Stimulated activated naive B cell treated with anti-CD40 and anti-IgM and Interleukin-4, amounts not matched to agents 10 μg/mL and 1 μg/mL and 100 μg/mL, for 72 hours (primary cell): ENCODE results near the gene ADSL.
A peak's percentile ranks its signal among the peaks of the same experiment; 100 is the strongest.

Experiments used
- ATAC-seq, 2 donors: fragments of 150-1000 bp; cut with Tn5 transposase; replicated peaks; 2 replicates each; pipeline ENCODE4 v1.10.0; 2021; ENCODE audit warnings: moderate library complexity in 1 of 2
- DNase-seq: peaks from one replicate; pipeline ENCODE4 v3.0.0; 2021
- H3K27ac Mint-ChIP-seq: one replicate; pipeline ENCODE4 v1.8.0; 2022; ENCODE audit warnings: mild to moderate bottlenecking, mixed read lengths
- H3K27me3 Mint-ChIP-seq, 2 donors: one replicate each; pipeline ENCODE4 v1.8.0; 2022; ENCODE audit warnings: mixed read lengths in 2 of 2
- H3K36me3 Mint-ChIP-seq, 2 donors: one replicate each; pipeline ENCODE4 v1.8.0; 2022; ENCODE audit warnings: mixed read lengths in 2 of 2, mild to moderate bottlenecking in 1 of 2
- H3K4me1 Mint-ChIP-seq, 2 donors: one replicate each; pipeline ENCODE4 v1.8.0; 2022; ENCODE audit warnings: mixed read lengths in 2 of 2, mild to moderate bottlenecking in 1 of 2
- H3K4me3 Mint-ChIP-seq, 2 donors: one replicate each; pipeline ENCODE4 v1.8.0; 2022; ENCODE audit warnings: mild to moderate bottlenecking in 2 of 2, mixed read lengths in 2 of 2, moderate library complexity in 1 of 2
- H3K9me3 Mint-ChIP-seq, 2 donors: one replicate each; pipeline ENCODE4 v1.8.0; 2022; ENCODE audit warnings: mixed read lengths in 2 of 2, mild to moderate bottlenecking in 1 of 2

ADSL gene

GRCh38 chr22:40334899-40335298, 11.4 kb upstream of the ADSL start:
- peak overlapping the region in 1 of 2 donors; percentile 52 for H3K4me3 Mint-ChIP-seq

GRCh38 chr22:40335358-40335757, 10.9 kb upstream of the ADSL start:
- no peak for ATAC-seq
- no peak overlapping the region for H3K4me3 Mint-ChIP-seq
- H3K9me3 Mint-ChIP-seq = no peaks in the 10 kb centered on the region
- no peaks in the 10 kb centered on the region for H3K27me3 Mint-ChIP-seq
- H3K4me1 Mint-ChIP-seq = peaks cover 30 to 43% of the 10 kb centered on the region in 2 donors
- peak overlapping the region; percentile 66 for H3K27ac Mint-ChIP-seq
- DNase-seq = no peak
- peaks cover 17 to 37% of the 10 kb centered on the region in 2 donors for H3K36me3 Mint-ChIP-seq

More at GRCh38 chr22:40334899-40335298, 11.4 kb upstream of the ADSL start:
- H3K36me3 Mint-ChIP-seq = peaks cover 21 to 41% of the 10 kb centered on the region in 2 donors
- peaks cover 32 to 48% of the 10 kb centered on the region in 2 donors for H3K4me1 Mint-ChIP-seq
- H3K27me3 Mint-ChIP-seq = no peaks in the 10 kb centered on the region
- DNase-seq (no peak), ATAC-seq (no peak)
- H3K27ac Mint-ChIP-seq = peak overlapping the region; percentile 85
- no peaks in the 10 kb centered on the region for H3K9me3 Mint-ChIP-seq

DNA sequence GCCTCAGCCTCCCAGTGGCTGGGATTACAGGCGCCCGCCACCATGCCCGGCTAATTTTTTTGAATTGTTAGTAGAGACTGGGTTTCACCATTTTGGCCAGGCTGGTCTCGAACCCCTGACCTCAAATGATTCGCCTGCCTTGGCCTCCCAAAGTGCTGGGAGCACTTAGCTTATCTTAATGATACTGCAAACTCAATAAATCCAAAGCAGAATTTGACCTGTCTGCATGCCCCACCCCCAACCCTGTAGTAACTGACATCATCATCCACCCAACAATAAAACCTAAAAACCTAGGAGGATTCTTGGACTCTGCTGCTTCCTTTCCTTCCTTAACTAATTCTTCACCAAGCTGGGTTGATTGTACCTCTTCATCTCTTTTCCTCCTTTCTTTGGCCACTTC, 6.3 kb upstream of the ADSL start:
- H3K27ac Mint-ChIP-seq = no peak overlapping the region
- H3K27me3 Mint-ChIP-seq = no peaks in the 10 kb centered on the region
- ATAC-seq (no peak), DNase-seq (no peak)
- no peak overlapping the region for H3K4me3 Mint-ChIP-seq
- peaks cover 10 to 23% of the 10 kb centered on the region in 2 donors for H3K36me3 Mint-ChIP-seq
- H3K4me1 Mint-ChIP-seq = peaks cover 23 to 37% of the 10 kb centered on the region in 2 donors
- H3K9me3 Mint-ChIP-seq = no peaks in the 10 kb centered on the region

DNA sequence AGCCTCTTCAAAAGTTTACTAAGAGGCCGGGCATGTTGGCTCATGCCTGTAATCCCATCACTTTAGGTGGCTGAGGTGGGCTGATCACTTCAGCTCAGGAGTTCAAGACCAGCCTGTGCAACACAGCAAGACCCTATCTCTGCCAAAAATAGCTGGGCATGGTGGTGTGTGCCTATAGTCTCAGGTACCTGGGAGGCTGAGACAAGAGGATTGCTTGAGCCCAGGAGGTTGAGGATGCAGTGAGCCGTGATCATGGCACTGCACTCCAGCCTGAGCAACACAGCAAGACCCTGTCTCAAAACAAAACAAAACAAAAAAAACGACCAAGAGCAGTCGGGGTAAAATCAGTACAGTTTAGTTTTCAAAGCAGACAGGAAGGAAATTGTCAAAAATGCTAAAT, 4.7 kb upstream of the ADSL start:
- H3K27ac Mint-ChIP-seq = peak overlapping the region; percentile 53
- DNase-seq (no peak), ATAC-seq (no peak)
- H3K4me1 Mint-ChIP-seq = peaks cover 17 to 24% of the 10 kb centered on the region in 2 donors
- H3K4me3 Mint-ChIP-seq = no peak overlapping the region
- peaks cover 10 to 17% of the 10 kb centered on the region in 2 donors for H3K36me3 Mint-ChIP-seq
- H3K27me3 Mint-ChIP-seq = no peaks in the 10 kb centered on the region
- H3K9me3 Mint-ChIP-seq = no peaks in the 10 kb centered on the region

DNA sequence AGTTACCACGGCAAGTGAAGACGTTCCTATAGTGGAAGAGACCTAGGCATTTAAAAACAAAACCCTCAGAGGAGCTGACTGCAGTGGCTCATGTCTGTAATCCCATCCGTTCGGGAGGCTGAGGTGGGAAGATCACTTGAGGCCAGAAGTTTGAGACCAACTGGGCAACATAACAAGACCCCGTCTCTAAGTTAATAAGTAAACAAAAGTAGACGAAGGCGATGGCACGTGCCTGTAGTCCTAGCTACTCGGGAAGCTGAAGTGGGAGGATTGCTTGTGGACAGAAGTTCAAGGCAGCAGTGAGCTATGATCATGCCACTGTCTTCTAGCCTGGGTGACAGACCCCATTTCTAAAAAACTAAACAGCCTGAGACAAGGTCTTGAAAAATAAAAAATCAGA, 3.8 kb upstream of the ADSL start:
- DNase-seq (no peak), ATAC-seq (no peak)
- Mint-ChIP-seq H3K4me3 (no peak overlapping the region), H3K36me3 (peaks cover 10 to 18% of the 10 kb centered on the region in 2 donors), H3K9me3 (no peaks in the 10 kb centered on the region), H3K27me3 (no peaks in the 10 kb centered on the region), H3K27ac (no peak overlapping the region), H3K4me1 (peaks cover 21 to 23% of the 10 kb centered on the region in 2 donors)

- Mint-ChIP-seq H3K27ac (peak overlapping the region; percentile 62), H3K36me3 (peaks cover 8 to 11% of the 10 kb centered on the region in 2 donors), H3K27me3 (no peaks in the 10 kb centered on the region), H3K4me1 (peaks cover 18 to 32% of the 10 kb centered on the region in 2 donors), H3K9me3 (no peaks in the 10 kb centered on the region), H3K4me3 (peak overlapping the region; percentile 95 to 97)
- no peak for DNase-seq
- no peak for ATAC-seq
Observed at GRCh38 chr22:40345271-40345670, 1.0 kb upstream of the ADSL start.

DNA sequence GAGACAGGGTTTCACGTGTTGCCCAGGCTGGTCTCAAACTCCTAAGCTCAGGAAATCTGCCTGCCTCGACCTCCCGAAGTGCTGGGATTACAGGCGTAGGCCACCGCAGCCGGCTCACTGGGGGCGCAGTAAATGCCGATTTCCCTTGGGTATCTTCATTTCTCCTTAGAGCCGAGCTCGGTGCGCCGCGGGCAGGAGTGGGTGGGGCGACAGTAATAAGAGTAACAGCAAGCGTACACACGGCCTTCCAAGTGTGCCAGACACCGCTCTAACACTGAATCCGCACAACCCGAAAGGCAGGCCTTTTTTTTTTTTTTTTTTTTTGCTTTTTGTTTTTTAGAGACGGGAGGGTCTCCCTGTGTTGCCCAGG, 500 bp upstream of the ADSL start:
- ATAC-seq = peak; percentile 64 to 68

DNA sequence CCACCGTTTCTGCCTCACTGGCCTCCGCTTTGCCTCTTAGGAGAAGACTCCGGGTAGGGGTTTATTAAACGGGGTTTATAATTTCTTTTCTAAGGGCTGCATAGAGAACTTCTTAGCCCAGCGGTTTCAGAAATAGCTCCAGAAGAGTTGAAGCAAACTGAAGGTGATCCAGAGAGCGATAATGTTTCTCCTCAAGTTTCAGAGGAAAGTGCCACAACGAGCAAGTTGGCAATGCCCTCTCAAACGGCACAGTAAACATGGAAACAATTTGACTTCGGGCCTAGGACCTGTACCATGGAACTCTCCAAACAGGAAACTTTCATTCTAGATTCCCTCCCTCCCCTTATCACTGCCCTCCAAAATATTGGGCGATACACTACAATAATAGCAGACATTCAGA, 1.0 kb downstream of the ADSL start:
- Mint-ChIP-seq H3K36me3 (peaks cover 8 to 11% of the 10 kb centered on the region in 2 donors), H3K4me3 (peak overlapping the region; percentile 95 to 97), H3K27ac (peak overlapping the region; percentile 98), H3K4me1 (peaks cover 16 to 24% of the 10 kb centered on the region in 2 donors), H3K27me3 (no peaks in the 10 kb centered on the region), H3K9me3 (no peaks in the 10 kb centered on the region)
- DNase-seq (no peak), ATAC-seq (no peak)

More for the DNA sequence above, 500 bp upstream of the ADSL start:
- Mint-ChIP-seq H3K27me3 (no peaks in the 10 kb centered on the region), H3K36me3 (peaks cover 8 to 11% of the 10 kb centered on the region in 2 donors), H3K27ac (peak overlapping the region; percentile 98), H3K9me3 (no peaks in the 10 kb centered on the region), H3K4me1 (peaks cover 18 to 32% of the 10 kb centered on the region in 2 donors), H3K4me3 (peak overlapping the region; percentile 95 to 97)
- DNase-seq = peak; percentile 20

DNA sequence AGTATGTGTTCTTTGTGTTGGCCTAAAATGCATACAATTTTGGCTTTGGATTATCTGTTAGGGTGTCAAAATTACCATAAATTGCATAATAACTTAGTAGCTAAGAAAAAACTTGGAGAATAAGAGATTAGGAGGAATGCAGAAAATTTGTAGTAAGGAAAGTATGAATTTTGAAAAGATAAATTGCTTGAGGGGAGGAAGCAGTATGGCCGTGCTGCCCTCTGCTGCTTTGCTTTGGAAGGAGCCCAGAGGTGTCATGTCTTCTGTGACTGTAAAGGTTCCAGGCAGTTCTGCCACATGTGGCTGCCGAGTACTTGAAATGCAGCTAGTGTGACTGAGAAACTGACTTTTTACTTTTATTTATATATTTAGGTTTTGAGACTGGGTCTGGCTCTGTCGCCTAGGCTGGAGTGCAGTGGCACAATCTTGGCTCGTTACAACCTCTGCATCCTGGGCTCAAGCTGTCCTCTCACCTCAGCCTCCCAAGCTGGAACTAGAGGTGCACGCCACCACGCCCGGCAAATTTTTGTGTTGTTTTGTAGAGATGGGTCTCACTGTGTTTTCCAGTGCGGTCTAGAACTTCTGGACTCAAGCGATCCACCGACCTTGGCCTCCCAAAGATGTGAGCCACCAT, 1.8 kb downstream of the ADSL start:
- no peaks in the 10 kb centered on the region for H3K9me3 Mint-ChIP-seq
- H3K4me3 Mint-ChIP-seq = peak overlapping the region; percentile 95 to 97
- peaks cover 14 to 18% of the 10 kb centered on the region in 2 donors for H3K4me1 Mint-ChIP-seq
- DNase-seq (no peak), ATAC-seq (peak in 1 of 2 donors; percentile 26)
- no peak overlapping the region for H3K27ac Mint-ChIP-seq
- no peaks in the 10 kb centered on the region for H3K27me3 Mint-ChIP-seq
- peaks cover 9 to 14% of the 10 kb centered on the region in 2 donors for H3K36me3 Mint-ChIP-seq

GRCh38 chr22:40352763-40353162, 6.5 kb downstream of the ADSL start:
- H3K36me3 Mint-ChIP-seq = peaks cover 28 to 29% of the 10 kb centered on the region in 2 donors
- DNase-seq (no peak), ATAC-seq (no peak)
- H3K27ac Mint-ChIP-seq = no peak overlapping the region
- H3K4me3 Mint-ChIP-seq = no peak overlapping the region
- no peaks in the 10 kb centered on the region for H3K27me3 Mint-ChIP-seq
- no peaks in the 10 kb centered on the region for H3K9me3 Mint-ChIP-seq
- H3K4me1 Mint-ChIP-seq = peaks cover 6 to 11% of the 10 kb centered on the region in 2 donors

- Mint-ChIP-seq H3K4me3 (no peak overlapping the region), H3K4me1 (peaks cover 4 to 5% of the 10 kb centered on the region in 2 donors), H3K36me3 (peaks cover 69 to 77% of the 10 kb centered on the region in 2 donors), H3K9me3 (no peaks in the 10 kb centered on the region), H3K27me3 (no peaks in the 10 kb centered on the region), H3K27ac (no peak overlapping the region)
- ATAC-seq (no peak), DNase-seq (no peak)
Observed at GRCh38 chr22:40361100-40361499, 14.8 kb downstream of the ADSL start.

DNA sequence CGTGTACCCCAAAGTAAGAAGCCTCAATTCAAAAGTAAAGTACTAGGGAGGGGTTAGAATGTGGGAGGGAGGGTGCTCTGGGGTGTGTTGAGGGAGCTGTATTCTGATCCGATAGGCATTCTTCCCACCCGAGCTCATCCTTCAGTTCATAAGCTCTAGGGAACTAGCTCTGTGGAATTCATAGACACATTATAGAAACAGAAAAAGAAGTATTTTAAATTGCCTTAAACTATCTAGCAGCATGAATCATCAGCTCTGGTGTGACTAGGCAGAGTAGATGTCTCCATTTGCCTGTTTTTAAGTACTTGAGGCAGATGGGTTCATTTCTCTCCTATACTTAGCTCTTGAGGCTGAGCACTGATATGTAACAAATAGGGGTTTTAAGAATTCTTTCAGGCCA, 16.8 kb downstream of the ADSL start:
- Mint-ChIP-seq H3K36me3 (peaks cover 66 to 79% of the 10 kb centered on the region in 2 donors), H3K27me3 (no peaks in the 10 kb centered on the region), H3K27ac (no peak overlapping the region), H3K4me1 (peaks cover 4 to 5% of the 10 kb centered on the region in 2 donors), H3K9me3 (no peaks in the 10 kb centered on the region), H3K4me3 (no peak overlapping the region)
- ATAC-seq (no peak), DNase-seq (no peak)

DNA sequence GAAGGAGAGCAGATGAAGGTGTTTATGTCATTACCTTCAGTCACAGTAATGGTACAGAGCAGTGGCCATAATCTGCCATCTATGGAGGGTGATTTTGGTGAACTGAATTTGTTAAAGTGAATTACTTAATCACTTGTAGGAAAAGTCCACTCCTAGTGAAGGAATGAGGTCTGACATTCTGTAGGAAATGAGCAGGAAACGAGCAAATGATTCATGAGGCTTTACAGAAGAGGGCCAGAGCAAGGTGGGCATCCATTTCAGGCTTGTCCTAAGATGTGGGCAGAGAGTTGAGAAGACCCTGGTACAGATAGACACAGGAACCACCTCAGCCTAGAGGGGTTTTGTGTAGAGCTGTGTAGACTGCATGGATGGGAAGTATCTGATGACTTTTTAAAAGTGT, 18.1 kb downstream of the ADSL start:
- H3K9me3 Mint-ChIP-seq = no peaks in the 10 kb centered on the region
- peak overlapping the region; percentile 20 for H3K27ac Mint-ChIP-seq
- peaks cover 4 to 5% of the 10 kb centered on the region in 2 donors for H3K4me1 Mint-ChIP-seq
- no peak overlapping the region for H3K4me3 Mint-ChIP-seq
- H3K36me3 Mint-ChIP-seq = peaks cover 62 to 73% of the 10 kb centered on the region in 2 donors
- DNase-seq (no peak), ATAC-seq (no peak)
- H3K27me3 Mint-ChIP-seq = no peaks in the 10 kb centered on the region

DNA sequence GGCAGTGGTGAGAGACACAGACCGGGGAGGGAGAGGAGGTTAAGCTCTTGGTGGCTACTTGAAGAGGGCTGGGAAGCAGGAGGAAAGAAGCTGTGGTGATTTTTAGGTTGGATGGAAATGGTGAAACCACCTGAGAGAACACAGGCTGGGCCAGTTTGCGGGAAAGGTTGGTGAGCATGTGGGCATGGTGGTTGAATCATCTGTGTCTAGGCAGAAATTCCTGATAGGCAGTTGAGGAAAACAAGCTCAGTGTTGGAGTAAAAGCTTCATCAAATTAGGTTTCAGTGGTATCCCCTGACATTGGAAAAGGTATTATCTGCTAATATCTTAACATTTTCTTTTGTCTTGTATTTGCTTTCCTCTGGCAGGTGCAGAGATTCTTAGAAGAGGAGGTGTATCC, 19.8 kb downstream of the ADSL start:
- peaks cover 6 to 17% of the 10 kb centered on the region in 2 donors for H3K4me1 Mint-ChIP-seq
- H3K27me3 Mint-ChIP-seq = no peaks in the 10 kb centered on the region
- peaks cover 54 to 62% of the 10 kb centered on the region in 2 donors for H3K36me3 Mint-ChIP-seq
- no peak overlapping the region for H3K4me3 Mint-ChIP-seq
- no peak for ATAC-seq
- DNase-seq = no peak
- peak overlapping the region; percentile 15 for H3K27ac Mint-ChIP-seq
- H3K9me3 Mint-ChIP-seq = no peaks in the 10 kb centered on the region

DNA sequence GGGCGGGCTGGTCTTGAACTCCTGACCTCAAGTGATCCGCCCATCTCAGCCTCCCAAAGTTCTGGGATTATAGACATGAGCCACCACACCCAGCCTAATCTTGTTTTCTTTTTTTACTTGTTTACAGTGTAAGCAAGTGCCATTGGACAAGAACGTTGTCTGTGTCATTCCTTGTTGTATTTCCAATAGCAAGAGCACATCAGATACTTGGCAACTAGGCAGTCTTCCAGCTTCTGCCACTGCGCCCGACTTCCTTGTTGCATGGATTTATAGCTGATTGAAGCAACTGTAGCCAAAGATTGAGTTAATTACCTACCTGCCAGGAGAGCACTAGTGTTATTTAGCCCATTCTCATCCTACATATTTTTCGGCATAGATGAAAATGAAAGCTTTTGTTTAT, 21.0 kb downstream of the ADSL start:
- Mint-ChIP-seq H3K36me3 (peaks cover 45 to 51% of the 10 kb centered on the region in 2 donors), H3K4me1 (peaks cover 11 to 29% of the 10 kb centered on the region in 2 donors), H3K9me3 (no peaks in the 10 kb centered on the region), H3K27me3 (no peaks in the 10 kb centered on the region), H3K27ac (peak overlapping the region; percentile 56), H3K4me3 (no peak overlapping the region)
- DNase-seq (no peak), ATAC-seq (no peak)
